H9 (cell line): ENCODE results near the gene MGAT2. TPM values are rescaled to one million over a fixed set of nuclear protein-coding genes. Genes with fewer than 3 reads are reported as not detected.

Source experiments
- DNase-seq: peaks from one replicate; pipeline ENCODE4 v3.0.0-alpha.2; 2017
- H2AFZ ChIP-seq: one replicate; pipeline ENCODE4 v1.6.1; 2013; ENCODE audit warnings: mild to moderate bottlenecking, low read length, control low read depth, moderate library complexity
- H2AK5ac ChIP-seq: 2 replicates; pipeline ENCODE4 v1.6.1; 2013; ENCODE audit warnings: low read length, control low read depth, mixed read lengths; ENCODE audit not compliant: insufficient read length
- H2BK120ac ChIP-seq: one replicate; pipeline ENCODE4 v1.6.1; 2013; ENCODE audit warnings: low read depth, mild to moderate bottlenecking, low read length, control low read depth, inconsistent platforms; ENCODE audit not compliant: poor library complexity, severe bottlenecking
- H2BK12ac ChIP-seq: 2 replicates; pipeline ENCODE4 v1.6.1; 2013; ENCODE audit warnings: low read length, control low read depth, mixed read lengths, low read depth; ENCODE audit not compliant: insufficient read length
- H2BK15ac ChIP-seq: 2 replicates; pipeline ENCODE4 v1.6.1; 2013; ENCODE audit warnings: low read depth, low read length, control low read depth
- H2BK20ac ChIP-seq: one replicate; pipeline ENCODE4 v1.6.1; 2013; ENCODE audit warnings: low read depth, mild to moderate bottlenecking, low read length, control low read depth, inconsistent platforms; ENCODE audit not compliant: poor library complexity, severe bottlenecking
- H2BK5ac ChIP-seq: 2 replicates; pipeline ENCODE4 v1.6.1; 2013; ENCODE audit warnings: low read length, control low read depth, mixed read lengths; ENCODE audit not compliant: insufficient read length
- H3K14ac ChIP-seq: 2 replicates; pipeline ENCODE4 v1.6.1; 2013; ENCODE audit warnings: low read length, control low read depth; ENCODE audit not compliant: insufficient read depth
- H3K18ac ChIP-seq: 2 replicates; pipeline ENCODE4 v1.6.1; 2013; ENCODE audit warnings: low read depth, mild to moderate bottlenecking, mixed read lengths, low read length, control low read depth; ENCODE audit not compliant: insufficient read length
- H3K23ac ChIP-seq: 2 replicates; pipeline ENCODE4 v1.6.1; 2013; ENCODE audit warnings: low read length, control low read depth, mixed read lengths, low read depth; ENCODE audit not compliant: insufficient read length
- H3K23me2 ChIP-seq: 2 replicates; pipeline ENCODE4 v1.6.1; 2013; ENCODE audit warnings: low read depth, mild to moderate bottlenecking, mixed read lengths, low read length, control low read depth; ENCODE audit not compliant: insufficient read length, poor library complexity, severe bottlenecking
- H3K27ac ChIP-seq: 2 replicates; pipeline ENCODE4 v1.5.1; 2013; ENCODE audit warnings: low read length, control low read depth, mixed read lengths, low read depth; ENCODE audit not compliant: insufficient read length
- H3K27me3 ChIP-seq: 2 replicates; pipeline ENCODE4 v1.6.1; 2013; ENCODE audit warnings: low read length, control low read depth, inconsistent platforms; ENCODE audit not compliant: insufficient read depth
- H3K4ac ChIP-seq: 2 replicates; pipeline ENCODE4 v1.6.1; 2013; ENCODE audit warnings: low read depth, mild to moderate bottlenecking, control low read depth, inconsistent platforms, low read length, moderate library complexity
- H3K4me1 ChIP-seq: 2 replicates; pipeline ENCODE4 v1.6.1; 2013; ENCODE audit warnings: low read length, control low read depth, inconsistent platforms; ENCODE audit not compliant: insufficient read depth
- H3K4me2 ChIP-seq: 2 replicates; pipeline ENCODE4 v1.6.1; 2013; ENCODE audit warnings: low read length, control low read depth, mixed read lengths; ENCODE audit not compliant: insufficient read length, insufficient read depth
- H3K56ac ChIP-seq: 2 replicates; pipeline ENCODE4 v1.6.1; 2013; ENCODE audit warnings: low read depth, mild to moderate bottlenecking, mixed read lengths, low read length, control low read depth; ENCODE audit not compliant: insufficient read length
- H3K79me1 ChIP-seq: 2 replicates; pipeline ENCODE4 v1.6.1; 2013; ENCODE audit warnings: low read depth, mild to moderate bottlenecking, moderate library complexity, low read length, control low read depth, inconsistent platforms; ENCODE audit not compliant: insufficient read depth, poor library complexity, severe bottlenecking
- H3K79me2 ChIP-seq: 2 replicates; pipeline ENCODE4 v1.6.1; 2013; ENCODE audit warnings: low read length, control low read depth, inconsistent platforms; ENCODE audit not compliant: insufficient read depth
- H3K9ac ChIP-seq: 2 replicates; pipeline ENCODE4 v1.6.1; 2013; ENCODE audit warnings: low read length, control low read depth, mixed read lengths; ENCODE audit not compliant: insufficient read length; ENCODE audit errors: extremely low read depth
- H3K9me3 ChIP-seq: one replicate; pipeline ENCODE4 v1.6.1; 2013; ENCODE audit warnings: low read depth, low read length, inconsistent platforms; ENCODE audit not compliant: control insufficient read depth
- H3T11ph ChIP-seq: one replicate; pipeline ENCODE4 v1.6.1; 2013; ENCODE audit warnings: mild to moderate bottlenecking, low read length, control low read depth, inconsistent platforms
- H4K20me1 ChIP-seq: one replicate; pipeline ENCODE4 v1.6.1; 2013; ENCODE audit not compliant: control insufficient read depth, insufficient read length, insufficient read depth
- H4K5ac ChIP-seq: 2 replicates; pipeline ENCODE4 v1.6.1; 2013; ENCODE audit warnings: low read depth, mild to moderate bottlenecking, mixed read lengths, low read length, control low read depth; ENCODE audit not compliant: insufficient read length
- H4K8ac ChIP-seq: replicated peaks from 2 replicates; pipeline ENCODE4 v1.6.1; 2013; ENCODE audit warnings: low read length, control low read depth, mixed read lengths, low read depth; ENCODE audit not compliant: insufficient read length
- H4K91ac ChIP-seq: 2 replicates; pipeline ENCODE4 v1.6.1; 2013; ENCODE audit warnings: low read depth, mild to moderate bottlenecking, moderate library complexity, mixed read lengths, low read length, control low read depth; ENCODE audit not compliant: insufficient read length
- H3K27ac Mint-ChIP-seq, 3 experiments: 2 replicates in 2 of 3; 3 replicates in 1 of 3; pipeline ENCODE4 v1.8.0; 2020 to 2021; ENCODE audit warnings: mixed read lengths in 3 of 3, mild to moderate bottlenecking in 1 of 3, moderate library complexity in 1 of 3
- H3K27me3 Mint-ChIP-seq: 2 replicates; pipeline ENCODE4 v1.8.0; 2021; ENCODE audit warnings: low read depth, mild to moderate bottlenecking, moderate library complexity, mixed read lengths
- H3K36me3 Mint-ChIP-seq, 3 experiments: 2 replicates in 2 of 3; 3 replicates in 1 of 3; pipeline ENCODE4 v1.8.0; 2020 to 2021; ENCODE audit warnings: low read depth in 3 of 3, mixed read lengths in 3 of 3; ENCODE audit not compliant: insufficient read depth in 1 of 3
- H3K4me1 Mint-ChIP-seq, 2 experiments: 2 replicates each; pipeline ENCODE4 v1.8.0; 2020; ENCODE audit warnings: mixed read lengths in 2 of 2
- H3K4me3 Mint-ChIP-seq, 2 experiments: 2 replicates in 1 of 2; 3 replicates in 1 of 2; pipeline ENCODE4 v1.8.0; 2020 to 2021; ENCODE audit warnings: mild to moderate bottlenecking in 2 of 2, mixed read lengths in 2 of 2, moderate library complexity in 1 of 2
- H3K9me3 Mint-ChIP-seq, 2 experiments: 2 replicates in 1 of 2; 3 replicates in 1 of 2; pipeline ENCODE4 v1.8.0; 2020; ENCODE audit warnings: mild to moderate bottlenecking in 2 of 2, mixed read lengths in 2 of 2, moderate library complexity in 1 of 2
- WGBS: extraction: QIAGEN DNeasy Blood & Tissue Kit; methylation state at CpG from one replicate; pipeline ENCODE4 v1.1.7; 2013; ENCODE audit warnings: missing lambda C conversion rate, low lambda C conversion rate, mixed read lengths; ENCODE audit not compliant: insufficient read length; ENCODE audit errors: extremely low coverage; 5-methylcytosine and 5-hydroxymethylcytosine counted together
- total RNA-seq: library from RNA; stranded (reverse); gene quantifications from 2 replicates; pipeline ENCODE4 v1.2.1, GENCODE V29; 2021
- TF ChIP-seq, protein P1 (sequence below): fragments of 200-600 bp; sonication (generic); conservative IDR thresholded peaks from 3 replicates; pipeline ENCODE4 v1.8.0; 2021; ENCODE audit warnings: antibody characterized with exemption, mild to moderate bottlenecking

MGAT2 gene
- total RNA-seq, 1 experiment from 2014 or later, result 24.5 TPM

DNA sequence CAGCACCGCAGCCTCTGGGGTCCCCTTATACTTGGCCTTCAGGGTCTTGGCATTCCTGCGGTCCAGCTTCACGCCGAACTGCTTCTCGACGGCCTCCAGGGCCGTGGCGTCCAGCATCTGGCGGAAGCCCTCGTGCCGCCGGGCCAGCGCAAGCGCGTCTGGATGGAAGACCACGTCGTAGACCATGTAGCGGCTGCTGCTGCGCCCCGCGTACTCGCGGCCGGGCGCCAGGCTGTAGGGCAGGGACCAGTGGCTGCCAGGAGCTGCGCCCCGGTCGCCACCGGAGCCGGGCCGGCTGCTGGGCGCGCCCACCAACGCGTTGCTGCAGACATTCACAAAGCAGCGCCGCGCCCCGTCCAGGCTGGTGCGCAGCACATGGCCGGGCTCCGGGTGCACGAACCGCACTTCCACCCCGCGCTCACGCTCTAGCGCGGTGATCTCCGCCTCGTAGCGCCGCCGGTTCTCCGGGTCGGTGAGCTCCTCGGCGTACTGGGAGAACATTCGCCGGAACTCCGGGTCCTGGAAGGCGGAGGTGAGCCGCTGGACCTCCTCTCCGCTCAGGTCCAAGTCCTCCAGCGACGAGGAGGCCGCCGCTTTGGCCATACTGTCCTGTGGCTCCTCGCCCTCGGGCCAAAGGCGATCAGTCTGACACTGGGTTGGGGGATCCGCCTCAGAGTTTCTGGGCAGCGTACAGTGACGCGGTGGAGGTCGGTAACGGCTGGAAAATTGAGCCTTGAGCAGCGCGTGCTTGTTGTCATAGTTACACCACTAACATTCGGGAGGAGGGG lies 14.1 kb downstream of the MGAT2 start, which contains the start of gene DNAAF2:
DNAAF2 (minus strand) TSS at position 698 of the 788 bp plus-strand sequence; CDS start at position 603, 95 bp downstream.
- Histone ChIP-seq H3T11ph (no peak within 1 kb of the TSS), H3K27ac (peak within 1 kb of the TSS; percentile 63), H3K9me3 (no peaks in the 10 kb centered on the region), H3K79me1 (peaks cover 3% of the 10 kb centered on the region), H3K79me2 (peaks cover 19% of the 10 kb centered on the region; the same call in 1 of the 2 replicates), H3K14ac (peak within 1 kb of the TSS; percentile 98), H3K23me2 (peaks cover 7% of the 10 kb centered on the region), H3K23ac (no peak within 1 kb of the TSS), H3K56ac (no peak within 1 kb of the TSS), H2BK12ac (no peak within 1 kb of the TSS), H2AFZ (no peak within 1 kb of the TSS), H3K18ac (peak within 1 kb of the TSS; percentile 90), H2BK120ac (no peak within 1 kb of the TSS), H3K4ac (no peak within 1 kb of the TSS; the same call in 1 of the 2 replicates), H3K4me2 (peak within 1 kb of the TSS; percentile 75), H4K8ac (no peak within 1 kb of the TSS), H3K27me3 (no peaks in the 10 kb centered on the region), H2BK15ac (no peak within 1 kb of the TSS), H4K5ac (no peak within 1 kb of the TSS), H4K20me1 (no peaks in the 10 kb centered on the region), H4K91ac (no peak within 1 kb of the TSS), H2BK20ac (no peak within 1 kb of the TSS), H2AK5ac (no peak within 1 kb of the TSS), H3K9ac (peak within 1 kb of the TSS; percentile 92), H3K4me1 (no peaks in the 10 kb centered on the region; the same call in 1 of the 2 replicates), H2BK5ac (no peak within 1 kb of the TSS)
- Mint-ChIP-seq H3K36me3 (peaks cover 20 to 55% (median 34%) of the 10 kb centered on the region in 3 experiments), H3K27ac (peak within 1 kb of the TSS; percentile 91 to 97 (median 96)), H3K4me3 (peak within 1 kb of the TSS; percentile 94 to 100), H3K4me1 (peaks cover 10 to 23% of the 10 kb centered on the region in 2 experiments; a peak in 3 of 4 replicates), H3K27me3 (no peaks in the 10 kb centered on the region), H3K9me3 (peaks cover 0 to 6% of the 10 kb centered on the region in 2 experiments; a peak in 2 of 5 replicates)
- DNase-seq, result peak; percentile 67
- TF ChIP-seq, protein P1, sequence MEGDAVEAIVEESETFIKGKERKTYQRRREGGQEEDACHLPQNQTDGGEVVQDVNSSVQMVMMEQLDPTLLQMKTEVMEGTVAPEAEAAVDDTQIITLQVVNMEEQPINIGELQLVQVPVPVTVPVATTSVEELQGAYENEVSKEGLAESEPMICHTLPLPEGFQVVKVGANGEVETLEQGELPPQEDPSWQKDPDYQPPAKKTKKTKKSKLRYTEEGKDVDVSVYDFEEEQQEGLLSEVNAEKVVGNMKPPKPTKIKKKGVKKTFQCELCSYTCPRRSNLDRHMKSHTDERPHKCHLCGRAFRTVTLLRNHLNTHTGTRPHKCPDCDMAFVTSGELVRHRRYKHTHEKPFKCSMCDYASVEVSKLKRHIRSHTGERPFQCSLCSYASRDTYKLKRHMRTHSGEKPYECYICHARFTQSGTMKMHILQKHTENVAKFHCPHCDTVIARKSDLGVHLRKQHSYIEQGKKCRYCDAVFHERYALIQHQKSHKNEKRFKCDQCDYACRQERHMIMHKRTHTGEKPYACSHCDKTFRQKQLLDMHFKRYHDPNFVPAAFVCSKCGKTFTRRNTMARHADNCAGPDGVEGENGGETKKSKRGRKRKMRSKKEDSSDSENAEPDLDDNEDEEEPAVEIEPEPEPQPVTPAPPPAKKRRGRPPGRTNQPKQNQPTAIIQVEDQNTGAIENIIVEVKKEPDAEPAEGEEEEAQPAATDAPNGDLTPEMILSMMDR, result no peak
- no CpG with 5 or more reads among the region's 80 CpGs for WGBS
